GM12878 (cell line): Measurements from ENCODE around the gene IRF7. TPM values are rescaled to one million over a fixed set of nuclear protein-coding genes. Genes with fewer than 3 reads are reported as not detected.

Experiments used
- CEBPZ ChIP-seq: fragments of 150-350 bp; IDR thresholded peaks from 2 replicates; pipeline ENCODE4 v1.6.1; 2016; ENCODE audit warnings: low read depth, low read length
- CHD1 ChIP-seq: IDR thresholded peaks from 2 replicates; pipeline ENCODE4 v1.6.1; 2012; ENCODE audit warnings: low read depth, low read length, improper control_type of control experiment
- DPF2 ChIP-seq: fragments of 450-650 bp; IDR thresholded peaks from 2 replicates; pipeline ENCODE4 v1.6.1; 2017; ENCODE audit warnings: mild to moderate bottlenecking
- FOXM1 ChIP-seq: IDR thresholded peaks from 2 replicates; pipeline ENCODE4 v1.6.1; 2012; ENCODE audit warnings: low read depth, mild to moderate bottlenecking, inconsistent platforms, low read length, moderate library complexity
- GATAD2B ChIP-seq: fragments of 450-650 bp; conservative IDR thresholded peaks from 2 replicates; pipeline ENCODE4 v1.6.1; 2017; ENCODE audit warnings: low read depth, mild to moderate bottlenecking, moderate library complexity
- MXI1 ChIP-seq: fragments of 150-350 bp; IDR thresholded peaks from 2 replicates; pipeline ENCODE4 v1.6.1; 2011; ENCODE audit warnings: low read depth, mild to moderate bottlenecking, inconsistent platforms, low read length, improper control_type of control experiment
- NKRF ChIP-seq: fragments of 450-650 bp; conservative IDR thresholded peaks from 2 replicates; pipeline ENCODE4 v1.6.1; 2017; ENCODE audit warnings: mild to moderate bottlenecking, moderate library complexity
- PAX5 ChIP-seq: IDR thresholded peaks from 2 replicates; pipeline ENCODE4 v1.6.1; 2011; ENCODE audit warnings: low read depth, low read length, borderline replicate concordance
- RELB ChIP-seq: fragments of 450-650 bp; IDR thresholded peaks from 2 replicates; pipeline ENCODE4 v1.6.1; 2017; ENCODE audit warnings: low read depth, mild to moderate bottlenecking, moderate library complexity
- SIN3A ChIP-seq: IDR thresholded peaks from 2 replicates; pipeline ENCODE4 v1.6.1; 2012; ENCODE audit warnings: low read depth, low read length, improper control_type of control experiment
- TCF12 ChIP-seq: IDR thresholded peaks from 2 replicates; pipeline ENCODE4 v1.6.1; 2011; ENCODE audit warnings: low read depth, mild to moderate bottlenecking, low read length
- WRNIP1 ChIP-seq: IDR thresholded peaks from 2 replicates; pipeline ENCODE4 v1.6.1; 2011; ENCODE audit warnings: low read depth, low read length, improper control_type of control experiment, borderline replicate concordance
- ZBTB40 ChIP-seq: fragments of 450-650 bp; IDR thresholded peaks from 2 replicates; pipeline ENCODE4 v1.6.1; 2016; ENCODE audit warnings: mild to moderate bottlenecking, moderate library complexity, borderline replicate concordance
- ZNF687 ChIP-seq: fragments of 450-650 bp; IDR thresholded peaks from 2 replicates; pipeline ENCODE4 v1.6.1; 2017; ENCODE audit warnings: mild to moderate bottlenecking, moderate library complexity
- polyA plus RNA-seq, 11 experiments: library from polyadenylated mRNA; depleted of rRNA in 4 of 11; unstranded in 6 of 11; stranded (reverse) in 5 of 11; fragments of >200 nt; fragmentation: Nextera tagmentation in 4 of 11; fragmentation: Illumina TruSeq in 1 of 11; extraction: Ambion mirVana in 4 of 11; extraction: Trizol in 1 of 11; gene quantifications; 1 replicate in 1 of 11; 2 replicates in 10 of 11; pipeline versions ENCODE4 v1.2.1 to v1.2.3, GENCODE V29; 2011 to 2016; ENCODE audit warnings: inconsistent platforms in 2 of 11, missing spikeins in 2 of 11, low read depth in 1 of 11
- total RNA-seq, 4 experiments: library from RNA; depleted of rRNA in 3 of 4; stranded (reverse); fragments of >200 nt in 3 of 4; fragmentation: Illumina TruSeq in 1 of 4; extraction: Trizol in 1 of 4; gene quantifications; 2 replicates each; pipeline versions ENCODE4 v1.2.1 to v1.2.3, GENCODE V29; 2013 to 2021

The IRF7 gene
- total and polyA plus RNA-seq, 10 of the 15 experiments (the other 5 are each of a cell fraction or from before 2014, with no cell fraction given): 4.4 to 141 (median 67.6) TPM

- TF ChIP-seq ZNF687: no peak
- TF ChIP-seq TCF12: no peak
- TF ChIP-seq MXI1: no peak
- no peak for TF ChIP-seq SIN3A
- TF ChIP-seq GATAD2B: no peak
- TF ChIP-seq WRNIP1: no peak
- no peak for TF ChIP-seq CEBPZ
- 0 out of 2 replicates have a peak, but pooled peaks have one; percentile 5 for TF ChIP-seq PAX5
- TF ChIP-seq ZBTB40: no peak
- TF ChIP-seq FOXM1: no peak
- no peak for TF ChIP-seq NKRF
- no peak for TF ChIP-seq CHD1
- TF ChIP-seq RELB: no peak
- no peak for TF ChIP-seq DPF2
These were observed 2.3 kb downstream of the IRF7 start (continued) for GRCh38 chr11:613369-613968.
